Prostate gland (tissue), 2 donors: Measurements from ENCODE around the gene PRSS1. TPM values are rescaled to one million over a fixed set of nuclear protein-coding genes. Genes with fewer than 3 reads are reported as not detected.

ENCODE experiments used
- DNase-seq: peaks from one replicate; pipeline ENCODE4 v3.0.0-alpha.2; 2019; ENCODE audit warnings: low spot score
- H3K27ac ChIP-seq, 2 donors: fragments of 200-600 bp; sonication (generic); 2 replicates each; pipeline ENCODE4 v1.5.1; 2017 to 2019
- H3K27me3 ChIP-seq: fragments of 200-600 bp; sonication (generic); replicated peaks from 2 replicates; pipeline ENCODE4 v1.5.1; 2019; ENCODE audit not compliant: insufficient read depth
- H3K36me3 ChIP-seq, 2 donors: fragments of 200-600 bp; sonication (generic); 1 replicate in 1 of 2; 2 replicates in 1 of 2; pipeline versions ENCODE4 v1.5.1 to v1.8.1; 2017 to 2019
- H3K4me1 ChIP-seq: fragments of 200-600 bp; sonication (generic); replicated peaks from 2 replicates; pipeline ENCODE4 v1.5.1; 2019
- H3K4me3 ChIP-seq, 2 donors: fragments of 200-600 bp; sonication (generic); 2 replicates each; pipeline ENCODE4 v1.5.1; 2017 to 2019
- H3K9me3 ChIP-seq: fragments of 200-600 bp; sonication (generic); 2 replicates; pipeline ENCODE4 v1.5.1; 2017
- CTCF ChIP-seq, 4 experiments: fragments of 200-600 bp in 2 of 4; fragments of 450-650 bp in 2 of 4; sonication (generic) in 2 of 4; IDR thresholded peaks; 1 replicate in 3 of 4; 2 replicates in 1 of 4; pipeline ENCODE4 v1.5.1; 2016 to 2019; ENCODE audit warnings: antibody characterized with exemption in 4 of 4, mild to moderate bottlenecking in 2 of 4, moderate library complexity in 2 of 4
- POLR2A ChIP-seq: fragments of 450-650 bp; IDR thresholded peaks from one replicate; pipeline ENCODE4 v1.6.1; 2016; ENCODE audit warnings: antibody characterized with exemption, mild to moderate bottlenecking
- POLR2AphosphoS5 ChIP-seq: sonication (generic); formaldehyde crosslinking; IDR thresholded peaks from one replicate; pipeline ENCODE4 v1.6.1; 2017; ENCODE audit warnings: antibody characterized with exemption
- WGBS: methylation state at CpG from one replicate; pipeline ENCODE4 v1.1.5; 2018; 5-methylcytosine and 5-hydroxymethylcytosine counted together
- intact Hi-C: fragments of 100-400 bp; cut with DNase I; formaldehyde crosslinking; loops from one replicate; pipeline ENCODE4 v1.14.2; 2022
- total RNA-seq, 2 donors: library from RNA; depleted of rRNA; stranded (reverse); fragments of >200 nt; gene quantifications; one replicate each; pipeline ENCODE4 v1.1.0, GENCODE V29; 2016

PRSS1 gene
- total RNA-seq, 2 donors from 2014 or later: not detected

GRCh38 chr7:142799437-142799835 lies 50.2 kb downstream of the PRSS1 start:
- Histone ChIP-seq H3K4me3 (no peak overlapping the region), H3K27me3 (no peaks in the 10 kb centered on the region), H3K27ac (no peak overlapping the region), H3K9me3 (no peaks in the 10 kb centered on the region), H3K4me1 (no peaks in the 10 kb centered on the region), H3K36me3 (no peaks in the 10 kb centered on the region)
- WGBS: 86% methylated on average over 3 of the region's 3 CpGs
- intact Hi-C loops: no loop called here
- no peak for DNase-seq
- TF ChIP-seq POLR2AphosphoS5 (no peak), POLR2A (no peak), CTCF (IDR thresholded peaks at IDR 0.05) (no peak)

DNA sequence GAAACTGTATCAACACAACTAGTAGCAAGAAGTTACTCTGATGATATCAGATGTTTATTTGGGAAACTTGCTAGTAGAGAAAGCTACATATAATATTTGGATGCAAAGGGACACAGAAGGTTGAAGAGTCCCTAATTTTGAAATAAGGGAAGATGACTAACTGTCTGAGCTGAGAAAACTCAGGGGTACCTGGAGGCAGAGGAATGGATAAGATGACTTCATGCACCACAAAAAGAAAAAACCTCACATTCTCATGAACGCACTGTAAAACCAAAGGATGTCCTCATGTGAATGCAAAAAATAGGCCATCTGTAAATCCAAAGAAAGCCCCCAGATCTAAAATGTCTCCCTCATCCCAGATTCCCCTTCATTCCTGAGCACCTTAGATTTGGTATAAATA lies 50.8 kb downstream of the PRSS1 start:
- 91% methylated on average over 1 of the region's 1 CpG for WGBS
- Histone ChIP-seq H3K4me3 (no peak overlapping the region), H3K9me3 (no peaks in the 10 kb centered on the region), H3K27ac (no peak overlapping the region), H3K4me1 (no peaks in the 10 kb centered on the region), H3K36me3 (no peaks in the 10 kb centered on the region), H3K27me3 (no peaks in the 10 kb centered on the region)
- TF ChIP-seq POLR2AphosphoS5: no peak
- no peak for TF ChIP-seq POLR2A
- TF ChIP-seq CTCF (IDR thresholded peaks at IDR 0.05): no peak
- intact Hi-C loops: no loop called here
- DNase-seq: no peak

DNA sequence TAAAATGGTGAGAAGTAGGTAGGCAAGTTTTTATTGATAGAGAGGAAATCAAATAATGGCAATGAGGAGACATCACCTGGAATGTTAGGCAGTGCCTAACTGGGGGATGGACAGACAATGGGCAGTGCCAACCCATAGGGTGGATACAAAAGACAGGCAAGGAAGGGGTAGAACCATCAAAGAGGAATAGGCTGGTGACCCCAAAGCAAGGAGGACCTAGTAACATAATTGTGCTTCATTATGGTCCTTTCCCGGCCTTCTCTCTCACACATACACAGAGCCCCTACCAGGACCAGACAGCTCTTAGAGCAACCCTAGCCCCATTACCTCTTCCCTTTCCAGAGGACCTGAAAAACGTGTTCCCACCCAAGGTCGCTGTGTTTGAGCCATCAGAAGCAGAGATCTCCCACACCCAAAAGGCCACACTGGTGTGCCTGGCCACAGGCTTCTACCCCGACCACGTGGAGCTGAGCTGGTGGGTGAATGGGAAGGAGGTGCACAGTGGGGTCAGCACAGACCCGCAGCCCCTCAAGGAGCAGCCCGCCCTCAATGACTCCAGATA lies 51.5 kb downstream of the PRSS1 start:
- intact Hi-C loops: no loop called here
- 83% methylated on average over 7 of the region's 7 CpGs for WGBS
- DNase-seq: no peak

GRCh38 chr7:142801601-142802295 lies 52.5 kb downstream of the PRSS1 start:
- Histone ChIP-seq H3K27me3 (no peaks in the 10 kb centered on the region), H3K36me3 (no peaks in the 10 kb centered on the region), H3K9me3 (no peaks in the 10 kb centered on the region), H3K27ac (no peak overlapping the region), H3K4me3 (no peak overlapping the region), H3K4me1 (no peaks in the 10 kb centered on the region)
- WGBS: 94% methylated on average over 8 of the region's 8 CpGs
- TF ChIP-seq POLR2AphosphoS5: no peak
- no peak for TF ChIP-seq POLR2A
- TF ChIP-seq CTCF (IDR thresholded peaks at IDR 0.05): no peak
- no peak for DNase-seq
- intact Hi-C loops: no loop called here

More for the DNA sequence above, 51.5 kb downstream of the PRSS1 start:
- Histone ChIP-seq H3K27ac (no peak overlapping the region), H3K4me3 (no peak overlapping the region), H3K9me3 (no peaks in the 10 kb centered on the region), H3K4me1 (no peaks in the 10 kb centered on the region), H3K27me3 (no peaks in the 10 kb centered on the region), H3K36me3 (no peaks in the 10 kb centered on the region)
- TF ChIP-seq POLR2AphosphoS5 (no peak), POLR2A (no peak), CTCF (IDR thresholded peaks at IDR 0.05) (no peak)

GRCh38 chr7:142802301-142802700 lies 53.0 kb downstream of the PRSS1 start:
- intact Hi-C loops: no loop called here

More at GRCh38 chr7:142802301-142802700, 53.0 kb downstream of the PRSS1 start:
- WGBS: 97% methylated on average over 3 of the region's 3 CpGs
- Histone ChIP-seq H3K36me3 (no peaks in the 10 kb centered on the region), H3K9me3 (no peaks in the 10 kb centered on the region), H3K27me3 (no peaks in the 10 kb centered on the region), H3K27ac (no peak overlapping the region), H3K4me3 (no peak overlapping the region), H3K4me1 (no peaks in the 10 kb centered on the region)
- TF ChIP-seq POLR2AphosphoS5 (no peak), POLR2A (no peak), CTCF (IDR thresholded peaks at IDR 0.05) (no peak)
- DNase-seq: no peak
